WTC11 (cell line): ENCODE measurements around the gene AKT3. TPM values are rescaled to one million over a fixed set of nuclear protein-coding genes. Genes with fewer than 3 reads are reported as not detected.

Source experiments
- ATAC-seq: fragments of 200-7000 bp; cut with Tn5 transposase; 2 replicates; pipeline ENCODE4 v1.10.0; 2021; ENCODE audit warnings: mild to moderate bottlenecking, moderate library complexity
- CTCF ChIA-PET: fragments of 300-600 bp; sonication (Branson Sonifier 250); formaldehyde crosslinking; loops from one replicate; lab custom pipeline; 2021; ENCODE audit warnings: antibody characterized with exemption; lab: Charles Lee
- POLR2A ChIA-PET: fragments of 350-600 bp; sonication (Branson Sonifier 250); formaldehyde crosslinking; loops from one replicate; lab custom pipeline; 2021; ENCODE audit warnings: antibody characterized with exemption; lab: Charles Lee
- DNase-seq: peaks from one replicate; pipeline ENCODE4 v3.0.0; 2021; ENCODE audit warnings: low spot score
- H3K27ac Mint-ChIP-seq: 2 replicates; pipeline ENCODE4 v1.8.0; 2021; ENCODE audit warnings: mixed read lengths
- H3K27me3 Mint-ChIP-seq: 2 replicates; pipeline ENCODE4 v1.8.0; 2021; ENCODE audit warnings: low read depth, mild to moderate bottlenecking, moderate library complexity, mixed read lengths
- H3K36me3 Mint-ChIP-seq: 2 replicates; pipeline ENCODE4 v1.8.0; 2021; ENCODE audit warnings: mixed read lengths
- H3K4me1 Mint-ChIP-seq: 2 replicates; pipeline ENCODE4 v1.8.0; 2022; ENCODE audit warnings: mixed read lengths
- H3K4me3 Mint-ChIP-seq: 2 replicates; pipeline ENCODE4 v1.8.0; 2021; ENCODE audit warnings: mild to moderate bottlenecking, moderate library complexity, mixed read lengths
- H3K9me3 Mint-ChIP-seq: 2 replicates; pipeline ENCODE4 v1.8.0; 2021; ENCODE audit warnings: mixed read lengths
- CREB1 ChIP-seq: sonication (generic); formaldehyde crosslinking; IDR thresholded peaks from 2 replicates; pipeline ENCODE4 v1.8.0; 2023; ENCODE audit warnings: mild to moderate bottlenecking, missing genetic modification reagents
- EMX1 ChIP-seq: fragments of 250-450 bp; sonication (Bioruptor Pico); IDR thresholded peaks from 2 replicates; pipeline ENCODE4 v1.8.0; 2021; ENCODE audit warnings: mild to moderate bottlenecking
- ESRRA ChIP-seq: sonication (generic); formaldehyde crosslinking; IDR thresholded peaks from 2 replicates; pipeline ENCODE4 v1.8.1; 2022; ENCODE audit warnings: mild to moderate bottlenecking, missing genetic modification reagents, borderline replicate concordance
- FOXJ3 ChIP-seq: sonication (generic); formaldehyde crosslinking; IDR thresholded peaks from 2 replicates; pipeline ENCODE4 v1.9.0; 2021; ENCODE audit warnings: missing genetic modification reagents, mild to moderate bottlenecking, borderline replicate concordance
- FOXK1 ChIP-seq: sonication (generic); formaldehyde crosslinking; IDR thresholded peaks from 2 replicates; pipeline ENCODE4 v1.8.0; 2022; ENCODE audit warnings: mild to moderate bottlenecking, moderate library complexity, missing genetic modification reagents
- GRHL2 ChIP-seq: fragments of 250-450 bp; sonication (Bioruptor Pico); IDR thresholded peaks from 2 replicates; pipeline ENCODE4 v1.8.0; 2022; ENCODE audit warnings: mild to moderate bottlenecking, moderate library complexity; ENCODE audit not compliant: insufficient replicate concordance, severe bottlenecking
- IRF2 ChIP-seq: sonication (generic); formaldehyde crosslinking; IDR thresholded peaks from 2 replicates; pipeline ENCODE4 v1.8.0; 2022; ENCODE audit warnings: low read depth, missing genetic modification reagents, borderline replicate concordance
- RORB ChIP-seq: fragments of 250-450 bp; sonication (Bioruptor Pico); IDR thresholded peaks from 2 replicates; pipeline ENCODE4 v1.9.0; 2021; ENCODE audit warnings: mild to moderate bottlenecking
- ZNF396 ChIP-seq: fragments of 250-450 bp; sonication (Bioruptor Pico); IDR thresholded peaks from 2 replicates; pipeline ENCODE4 v1.8.0; 2021; ENCODE audit warnings: mild to moderate bottlenecking, moderate library complexity, borderline replicate concordance
- ZNF423 ChIP-seq: fragments of 250-450 bp; sonication (Bioruptor Pico); IDR thresholded peaks from 2 replicates; pipeline ENCODE4 v2.1.2; 2022; ENCODE audit warnings: mild to moderate bottlenecking, moderate library complexity
- ZNF671 ChIP-seq: fragments of 250-450 bp; sonication (Bioruptor Pico); IDR thresholded peaks from 2 replicates; pipeline ENCODE4 v1.8.0; 2021; ENCODE audit warnings: mild to moderate bottlenecking
- total RNA-seq: library from RNA; stranded (reverse); gene quantifications from 3 replicates; pipeline ENCODE4 v1.2.3, GENCODE V29; 2021
- TF ChIP-seq, protein P1 (sequence below): fragments of 250-450 bp; sonication (Bioruptor Pico); IDR thresholded peaks from 2 replicates; pipeline ENCODE4 v1.9.0; 2021; ENCODE audit warnings: mild to moderate bottlenecking, borderline replicate concordance
- TF ChIP-seq, protein P2 (sequence below): sonication (generic); formaldehyde crosslinking; IDR thresholded peaks from 2 replicates; pipeline ENCODE4 v1.8.1; 2023; ENCODE audit warnings: mild to moderate bottlenecking, missing genetic modification reagents, moderate library complexity
- TF ChIP-seq, protein P3 (sequence below): fragments of 250-450 bp; sonication (Bioruptor Pico); IDR thresholded peaks from 2 replicates; pipeline ENCODE4 v1.9.0; 2021; ENCODE audit warnings: mild to moderate bottlenecking
- TF ChIP-seq, protein P4 (sequence below): fragments of 250-450 bp; sonication (Bioruptor Pico); IDR thresholded peaks from 2 replicates; pipeline ENCODE4 v2.1.2; 2022; ENCODE audit warnings: mild to moderate bottlenecking, moderate library complexity
- TF ChIP-seq, protein P5 (sequence below): sonication (generic); formaldehyde crosslinking; IDR thresholded peaks from 2 replicates; pipeline ENCODE4 v1.8.1; 2023; ENCODE audit warnings: mild to moderate bottlenecking, missing genetic modification reagents, moderate library complexity

The AKT3 gene
- total RNA-seq, 1 experiment from 2014 or later, result 38.5 TPM

DNA sequence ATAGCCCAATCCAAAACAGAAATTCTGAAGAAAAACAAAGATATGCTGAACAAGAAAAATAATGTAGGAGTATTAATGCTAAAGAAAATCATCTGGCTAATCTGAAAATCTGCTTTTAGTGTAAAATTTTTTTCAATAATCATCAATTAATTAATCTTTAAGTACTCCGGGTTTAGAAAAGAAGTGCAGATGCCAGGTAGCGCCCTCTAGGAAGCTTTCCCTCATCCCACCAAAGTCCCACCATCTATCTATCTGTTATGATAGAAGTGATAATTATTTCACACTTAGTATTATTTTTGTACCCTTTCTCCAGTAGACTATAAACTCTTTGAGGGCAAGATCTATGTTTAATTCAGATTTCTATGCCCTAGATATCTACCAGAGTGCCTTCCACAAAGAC is 240.3 kb downstream of the AKT3 start:
- Mint-ChIP-seq H3K4me1 (peaks cover 5% of the 10 kb centered on the region), H3K4me3 (no peak overlapping the region), H3K27me3 (no peaks in the 10 kb centered on the region), H3K36me3 (peaks cover 17% of the 10 kb centered on the region), H3K9me3 (peaks cover 12% of the 10 kb centered on the region), H3K27ac (no peak overlapping the region)
- CTCF ChIA-PET, result no interaction called here
- DNase-seq (no peak), ATAC-seq (no peak)
- POLR2A ChIA-PET, result no interaction called here
- TF ChIP-seq IRF2 (no peak), FOXJ3 (no peak), ZNF396 (CRISPR knock-in tag) (no peak), RORB (CRISPR knock-in tag) (no peak), EMX1 (CRISPR knock-in tag) (no peak)

DNA sequence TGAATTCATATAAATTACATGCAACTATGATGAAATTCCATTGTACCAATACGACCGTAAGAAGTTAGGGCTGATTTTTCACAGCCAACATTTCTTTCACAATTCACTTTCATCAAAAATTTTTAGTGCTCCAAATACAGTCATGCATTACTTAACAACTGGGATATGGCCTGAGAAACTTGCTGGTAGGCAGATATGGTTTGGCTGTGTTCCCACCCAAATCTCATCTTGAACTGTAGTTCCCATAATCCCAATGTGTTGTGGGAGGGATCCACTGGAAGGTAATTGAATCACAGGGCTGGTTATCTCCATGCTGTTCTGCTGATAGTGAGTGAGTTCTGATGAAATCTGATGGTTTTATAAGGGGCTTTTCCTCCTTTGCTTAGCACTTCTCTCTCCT is 244.4 kb downstream of the AKT3 start:
- ChIA-PET CTCF (no interaction called here), POLR2A (interaction anchor here (0.7 kb wide), 1 partner anchor 121 kb away, joined by 4 read pairs; no protein-coding TSS in a partner anchor)
- peaks cover 5% of the 10 kb centered on the region for H3K4me1 Mint-ChIP-seq
- ATAC-seq (no peak), DNase-seq (no peak)
- peaks cover 29% of the 10 kb centered on the region for H3K9me3 Mint-ChIP-seq
- H3K27me3 Mint-ChIP-seq, result no peaks in the 10 kb centered on the region
- H3K27ac Mint-ChIP-seq, result peak overlapping the region; percentile 25; the same call in 1 of the 2 replicates
- TF ChIP-seq, protein P1, sequence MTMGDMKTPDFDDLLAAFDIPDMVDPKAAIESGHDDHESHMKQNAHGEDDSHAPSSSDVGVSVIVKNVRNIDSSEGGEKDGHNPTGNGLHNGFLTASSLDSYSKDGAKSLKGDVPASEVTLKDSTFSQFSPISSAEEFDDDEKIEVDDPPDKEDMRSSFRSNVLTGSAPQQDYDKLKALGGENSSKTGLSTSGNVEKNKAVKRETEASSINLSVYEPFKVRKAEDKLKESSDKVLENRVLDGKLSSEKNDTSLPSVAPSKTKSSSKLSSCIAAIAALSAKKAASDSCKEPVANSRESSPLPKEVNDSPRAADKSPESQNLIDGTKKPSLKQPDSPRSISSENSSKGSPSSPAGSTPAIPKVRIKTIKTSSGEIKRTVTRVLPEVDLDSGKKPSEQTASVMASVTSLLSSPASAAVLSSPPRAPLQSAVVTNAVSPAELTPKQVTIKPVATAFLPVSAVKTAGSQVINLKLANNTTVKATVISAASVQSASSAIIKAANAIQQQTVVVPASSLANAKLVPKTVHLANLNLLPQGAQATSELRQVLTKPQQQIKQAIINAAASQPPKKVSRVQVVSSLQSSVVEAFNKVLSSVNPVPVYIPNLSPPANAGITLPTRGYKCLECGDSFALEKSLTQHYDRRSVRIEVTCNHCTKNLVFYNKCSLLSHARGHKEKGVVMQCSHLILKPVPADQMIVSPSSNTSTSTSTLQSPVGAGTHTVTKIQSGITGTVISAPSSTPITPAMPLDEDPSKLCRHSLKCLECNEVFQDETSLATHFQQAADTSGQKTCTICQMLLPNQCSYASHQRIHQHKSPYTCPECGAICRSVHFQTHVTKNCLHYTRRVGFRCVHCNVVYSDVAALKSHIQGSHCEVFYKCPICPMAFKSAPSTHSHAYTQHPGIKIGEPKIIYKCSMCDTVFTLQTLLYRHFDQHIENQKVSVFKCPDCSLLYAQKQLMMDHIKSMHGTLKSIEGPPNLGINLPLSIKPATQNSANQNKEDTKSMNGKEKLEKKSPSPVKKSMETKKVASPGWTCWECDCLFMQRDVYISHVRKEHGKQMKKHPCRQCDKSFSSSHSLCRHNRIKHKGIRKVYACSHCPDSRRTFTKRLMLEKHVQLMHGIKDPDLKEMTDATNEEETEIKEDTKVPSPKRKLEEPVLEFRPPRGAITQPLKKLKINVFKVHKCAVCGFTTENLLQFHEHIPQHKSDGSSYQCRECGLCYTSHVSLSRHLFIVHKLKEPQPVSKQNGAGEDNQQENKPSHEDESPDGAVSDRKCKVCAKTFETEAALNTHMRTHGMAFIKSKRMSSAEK (CRISPR knock-in tag), result no peak
- TF ChIP-seq ZNF671 (CRISPR knock-in tag) (no peak), CREB1 (no peak), GRHL2 (CRISPR knock-in tag) (no peak), ESRRA (CRISPR knock-in tag) (no peak), ZNF423 (CRISPR knock-in tag) (no peak), FOXK1 (no peak)
- TF ChIP-seq, protein P2, sequence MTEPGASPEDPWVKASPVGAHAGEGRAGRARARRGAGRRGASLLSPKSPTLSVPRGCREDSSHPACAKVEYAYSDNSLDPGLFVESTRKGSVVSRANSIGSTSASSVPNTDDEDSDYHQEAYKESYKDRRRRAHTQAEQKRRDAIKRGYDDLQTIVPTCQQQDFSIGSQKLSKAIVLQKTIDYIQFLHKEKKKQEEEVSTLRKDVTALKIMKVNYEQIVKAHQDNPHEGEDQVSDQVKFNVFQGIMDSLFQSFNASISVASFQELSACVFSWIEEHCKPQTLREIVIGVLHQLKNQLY (CRISPR knock-in tag), result no peak
- TF ChIP-seq, protein P3, sequence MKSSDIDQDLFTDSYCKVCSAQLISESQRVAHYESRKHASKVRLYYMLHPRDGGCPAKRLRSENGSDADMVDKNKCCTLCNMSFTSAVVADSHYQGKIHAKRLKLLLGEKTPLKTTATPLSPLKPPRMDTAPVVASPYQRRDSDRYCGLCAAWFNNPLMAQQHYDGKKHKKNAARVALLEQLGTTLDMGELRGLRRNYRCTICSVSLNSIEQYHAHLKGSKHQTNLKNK (CRISPR knock-in tag), result no peak
- no peak overlapping the region for H3K4me3 Mint-ChIP-seq
- peaks cover 35% of the 10 kb centered on the region for H3K36me3 Mint-ChIP-seq

DNA sequence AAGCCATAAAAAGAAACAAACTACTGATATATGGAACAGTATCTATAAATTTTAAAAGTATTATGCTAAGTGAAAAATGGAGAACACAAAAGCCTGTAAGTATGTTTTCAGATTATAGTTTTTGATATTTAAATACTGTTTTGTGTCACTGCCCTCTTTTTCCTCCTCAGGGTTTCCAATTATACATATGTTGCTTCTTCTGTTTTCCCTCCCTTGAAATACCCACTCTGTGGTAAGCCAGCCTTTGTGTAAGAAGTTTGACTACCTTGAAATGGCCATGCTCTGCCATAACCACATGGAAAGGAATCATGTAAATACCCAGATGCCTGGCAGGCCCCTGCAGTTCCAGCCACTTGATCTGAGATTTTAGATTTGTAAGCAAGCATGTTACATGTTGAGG is 248.3 kb downstream of the AKT3 start:
- ATAC-seq, result no peak

More for the DNA sequence above, 248.3 kb downstream of the AKT3 start:
- ChIA-PET POLR2A (no interaction called here), CTCF (no interaction called here)
- Mint-ChIP-seq H3K4me1 (peaks cover 5% of the 10 kb centered on the region), H3K27ac (no peak overlapping the region), H3K9me3 (peaks cover 17% of the 10 kb centered on the region), H3K36me3 (peaks cover 23% of the 10 kb centered on the region), H3K4me3 (no peak overlapping the region), H3K27me3 (no peaks in the 10 kb centered on the region)
- no peak for DNase-seq
- no peak for TF ChIP-seq GRHL2 (CRISPR knock-in tag)
- TF ChIP-seq, protein P4, sequence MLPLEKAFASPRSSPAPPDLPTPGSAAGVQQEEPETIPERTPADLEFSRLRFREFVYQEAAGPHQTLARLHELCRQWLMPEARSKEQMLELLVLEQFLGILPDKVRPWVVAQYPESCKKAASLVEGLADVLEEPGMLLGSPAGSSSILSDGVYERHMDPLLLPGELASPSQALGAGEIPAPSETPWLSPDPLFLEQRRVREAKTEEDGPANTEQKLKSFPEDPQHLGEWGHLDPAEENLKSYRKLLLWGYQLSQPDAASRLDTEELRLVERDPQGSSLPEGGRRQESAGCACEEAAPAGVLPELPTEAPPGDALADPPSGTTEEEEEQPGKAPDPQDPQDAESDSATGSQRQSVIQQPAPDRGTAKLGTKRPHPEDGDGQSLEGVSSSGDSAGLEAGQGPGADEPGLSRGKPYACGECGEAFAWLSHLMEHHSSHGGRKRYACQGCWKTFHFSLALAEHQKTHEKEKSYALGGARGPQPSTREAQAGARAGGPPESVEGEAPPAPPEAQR, result no peak
- TF ChIP-seq, protein P5, sequence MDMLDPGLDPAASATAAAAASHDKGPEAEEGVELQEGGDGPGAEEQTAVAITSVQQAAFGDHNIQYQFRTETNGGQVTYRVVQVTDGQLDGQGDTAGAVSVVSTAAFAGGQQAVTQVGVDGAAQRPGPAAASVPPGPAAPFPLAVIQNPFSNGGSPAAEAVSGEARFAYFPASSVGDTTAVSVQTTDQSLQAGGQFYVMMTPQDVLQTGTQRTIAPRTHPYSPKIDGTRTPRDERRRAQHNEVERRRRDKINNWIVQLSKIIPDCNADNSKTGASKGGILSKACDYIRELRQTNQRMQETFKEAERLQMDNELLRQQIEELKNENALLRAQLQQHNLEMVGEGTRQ (CRISPR knock-in tag), result no peak
